ENCODE results near the gene TP53TG5.

Gene TP53TG5

DNA sequence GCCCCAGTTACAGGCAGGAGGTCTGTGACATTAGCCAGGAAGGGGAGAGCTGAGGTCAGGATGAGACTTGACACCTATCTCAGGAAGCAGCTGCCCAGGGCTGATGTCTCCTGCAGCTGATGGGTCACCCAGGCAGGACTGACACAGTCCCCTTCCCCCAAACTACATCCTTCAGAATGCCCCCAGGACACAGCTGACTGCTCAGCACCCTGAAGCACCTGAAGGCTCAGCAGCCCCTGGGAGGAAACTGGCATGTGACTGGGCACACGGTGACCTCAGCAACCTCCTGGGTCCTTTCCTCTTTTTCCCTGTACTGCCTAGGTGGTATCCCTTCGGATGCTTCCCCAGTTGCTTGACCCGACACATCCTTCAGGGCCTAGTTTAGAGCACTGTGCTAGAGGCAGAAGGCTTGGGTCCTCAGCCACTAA is 31.8 kb downstream of the TP53TG5 start:
- peak in 1 of 3 experiments; percentile 9 for DNase-seq (ENCODE audit: low read depth in 3 of 3)

DNA sequence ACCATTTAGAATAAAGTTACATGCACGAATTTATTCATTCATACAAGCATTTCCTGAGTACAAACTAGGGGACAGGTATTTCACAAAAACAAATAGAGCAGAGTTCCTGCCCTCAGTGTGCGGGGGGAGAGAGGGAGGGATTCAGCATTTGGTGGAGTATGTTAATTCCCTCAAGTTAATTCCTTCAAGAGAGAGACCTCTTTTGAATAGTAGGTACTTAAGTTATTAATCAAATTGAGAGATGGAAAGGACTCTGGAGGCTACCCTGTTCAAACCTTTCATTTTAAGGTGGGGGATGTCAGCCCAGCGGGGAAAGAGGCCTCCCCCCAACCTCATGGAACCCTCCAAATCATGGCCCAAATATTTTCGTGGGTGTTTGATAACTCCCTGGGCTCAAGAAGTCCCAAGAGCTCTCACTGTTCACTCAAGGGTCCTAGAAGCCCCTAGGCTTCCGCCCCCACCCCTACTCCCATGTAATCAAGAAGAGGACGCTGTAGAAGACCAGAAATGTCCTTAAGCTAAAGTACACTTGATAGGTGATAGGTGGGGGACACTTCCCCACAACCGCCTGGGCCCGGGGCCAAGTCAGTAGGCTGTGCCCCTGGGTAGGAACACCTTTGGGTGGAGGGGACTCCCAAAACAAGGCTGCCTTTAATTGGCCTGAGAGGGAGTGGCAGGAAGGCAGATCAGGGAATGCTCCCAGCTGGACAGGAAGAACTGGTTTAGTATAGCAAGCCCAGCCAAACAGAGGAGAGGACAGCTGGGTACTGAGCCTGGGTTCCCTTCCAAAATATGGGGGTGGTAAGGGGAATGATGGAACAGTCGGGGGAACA is 32.8 kb downstream of the TP53TG5 start:
- DNase-seq (ENCODE audit: low read depth in 3 of 3), result no peak

DNA sequence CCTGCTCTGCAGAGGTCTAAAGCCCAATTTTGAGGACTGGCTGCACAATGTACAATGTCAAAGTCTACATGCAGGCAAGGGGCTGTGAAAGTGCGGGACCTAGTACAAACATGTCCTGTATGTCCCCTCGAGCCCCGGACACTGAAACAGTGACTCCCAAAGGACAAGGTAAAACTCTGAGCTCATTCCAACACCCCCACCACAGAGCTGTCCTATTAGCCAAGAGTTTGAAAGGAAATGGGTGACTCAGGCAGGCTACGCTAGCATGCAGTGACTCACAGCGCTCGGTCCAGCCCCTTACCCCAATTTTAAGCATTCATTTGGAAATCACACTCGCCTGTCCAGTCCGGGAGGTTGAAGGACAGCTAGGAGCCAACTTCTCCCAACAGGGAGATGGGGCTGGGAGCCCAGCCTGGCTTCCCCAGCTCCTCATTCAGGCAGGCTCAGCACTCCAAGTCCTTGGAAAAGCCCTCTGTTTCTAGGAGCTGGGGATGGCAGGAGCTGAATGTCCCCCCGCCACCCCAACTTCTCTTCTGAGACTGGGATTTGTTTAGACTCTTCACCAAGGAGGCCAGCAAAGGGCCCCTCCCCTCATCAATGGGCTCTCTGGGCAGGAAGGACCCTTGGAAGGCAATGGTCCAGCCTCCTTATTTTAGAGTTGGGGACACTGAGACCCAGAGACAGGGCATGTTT is 33.8 kb downstream of the TP53TG5 start:
- DNase-seq (ENCODE audit: low read depth in 3 of 3), result no peak

DNA sequence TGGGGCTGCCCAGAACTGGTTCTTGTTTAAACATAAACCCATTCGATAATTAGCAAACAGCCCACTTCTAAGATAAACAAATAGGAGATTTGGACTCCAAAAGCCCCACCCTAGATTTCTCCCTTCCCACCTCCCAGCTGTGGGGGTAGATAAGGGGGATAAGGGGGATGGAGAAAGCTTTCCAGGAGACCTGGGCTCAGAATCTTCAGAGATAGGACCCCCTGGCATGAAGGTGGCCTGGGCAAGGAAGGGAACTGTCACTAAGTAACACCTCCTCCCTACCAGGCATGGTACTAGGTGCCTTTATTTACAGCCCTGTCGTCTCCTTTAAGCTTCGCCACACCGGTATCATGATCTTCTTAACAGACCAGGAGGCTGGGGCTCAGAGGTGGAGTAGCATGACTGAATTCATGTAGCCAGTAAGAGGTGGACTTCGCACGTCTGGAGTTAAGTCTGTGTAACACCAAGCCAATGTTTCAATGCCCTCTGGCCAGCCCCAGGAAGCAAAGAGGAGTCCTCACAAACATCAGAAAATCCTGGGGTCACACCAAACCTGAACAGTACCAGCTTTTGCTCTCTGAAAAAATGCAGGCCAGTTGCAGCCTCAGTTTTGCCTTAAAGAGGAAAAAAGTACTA is 34.5 kb downstream of the TP53TG5 start:
- no peak for DNase-seq (ENCODE audit: low read depth in 3 of 3)

DNA sequence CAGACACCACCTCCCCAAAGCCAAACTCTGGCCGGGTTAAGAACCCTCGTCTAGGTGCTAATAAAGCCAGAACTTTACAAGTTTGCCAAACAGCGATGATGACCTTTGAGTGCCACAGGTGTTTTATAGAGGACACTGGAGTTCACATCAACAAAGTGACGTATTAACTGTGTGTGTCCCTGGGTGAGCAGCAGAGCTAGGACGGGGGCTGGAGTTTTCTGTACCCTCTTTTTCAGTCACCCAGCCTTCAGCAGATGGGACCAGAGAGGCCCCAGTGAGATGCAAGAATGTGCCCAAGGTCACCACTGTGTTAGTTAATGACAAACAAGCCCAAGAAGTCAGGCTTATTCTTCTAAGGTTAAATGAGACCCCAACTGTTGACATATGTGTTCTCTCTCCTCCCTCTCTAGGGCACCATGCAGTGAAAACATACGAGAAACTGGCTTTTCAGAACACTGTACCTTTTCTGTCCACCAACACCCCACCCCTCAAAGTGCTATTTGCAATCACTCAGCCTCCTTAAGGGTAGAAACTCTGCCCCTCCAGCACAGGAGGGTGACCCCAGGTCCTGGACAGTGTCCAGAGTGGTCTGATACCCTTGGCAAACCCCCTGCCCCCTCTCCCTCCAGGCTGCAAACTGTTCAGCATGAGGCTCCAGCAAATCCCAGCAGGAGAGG is 35.1 kb downstream of the TP53TG5 start:
- DNase-seq (ENCODE audit: low read depth in 3 of 3), result no peak

DNA sequence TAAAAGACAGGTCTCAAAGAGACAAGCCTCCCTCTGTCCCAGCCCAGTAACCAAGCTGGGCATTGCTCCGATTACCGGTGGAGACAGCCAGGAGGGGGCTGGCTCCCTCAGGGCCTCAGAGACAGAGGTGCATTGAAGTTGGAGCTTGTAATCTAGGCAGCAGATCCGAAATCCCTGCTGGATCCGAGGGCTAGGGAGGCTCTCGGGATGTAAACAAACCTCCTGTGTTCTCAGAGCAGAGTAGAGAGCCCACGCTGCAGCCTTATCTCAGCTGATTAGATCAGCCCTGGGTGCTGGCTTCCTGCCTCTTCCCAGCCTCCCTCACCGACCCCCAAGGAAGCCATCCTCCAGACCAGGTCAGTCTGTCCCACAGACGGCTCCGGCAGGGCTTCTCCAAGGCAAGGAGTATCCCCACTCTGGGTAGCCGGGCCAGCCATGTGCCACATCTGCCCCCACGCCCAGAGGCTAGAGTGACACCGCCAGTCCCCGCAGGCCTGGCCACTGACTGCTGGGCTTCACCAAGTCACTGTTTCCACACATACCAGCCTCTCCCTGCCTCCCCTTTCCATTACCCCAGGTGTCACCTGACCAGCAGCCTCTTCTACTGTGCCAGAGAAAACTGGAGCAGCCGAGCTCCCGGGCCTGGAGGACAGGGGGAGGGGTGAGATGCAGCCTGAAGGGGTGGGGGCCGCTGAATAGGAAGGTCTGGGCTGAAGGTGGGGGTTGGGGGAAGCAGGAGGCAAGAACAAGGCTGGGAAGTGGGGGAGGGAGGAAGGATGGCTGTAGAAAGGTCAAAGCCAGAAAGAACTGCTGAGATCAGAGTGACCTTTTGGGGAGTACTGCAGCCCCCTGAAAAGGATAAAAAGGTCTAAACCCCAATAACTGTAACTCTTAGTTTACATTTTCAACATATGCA is 35.9 kb downstream of the TP53TG5 start:
- DNase-seq (ENCODE audit: low read depth in 3 of 3), result no peak

DNA sequence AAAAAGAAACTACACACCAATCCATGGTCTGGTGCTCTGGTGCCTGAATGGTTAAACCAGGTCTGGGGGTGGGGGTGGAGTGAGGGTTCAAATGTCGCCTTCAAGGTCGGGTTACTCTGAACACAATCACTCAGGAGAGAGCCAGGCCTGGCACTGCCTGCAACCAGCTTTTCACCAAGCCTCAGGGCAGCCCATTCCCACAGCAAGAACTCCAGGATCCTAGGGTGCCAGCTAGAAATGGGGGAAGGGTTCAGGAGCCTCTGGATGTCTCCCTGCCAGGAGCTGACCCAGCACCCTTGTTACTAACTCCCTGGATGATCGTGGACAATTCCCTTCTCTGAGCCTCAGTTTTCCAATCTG is 36.6 kb downstream of the TP53TG5 start:
- DNase-seq (ENCODE audit: low read depth in 3 of 3), result no peak

DNA sequence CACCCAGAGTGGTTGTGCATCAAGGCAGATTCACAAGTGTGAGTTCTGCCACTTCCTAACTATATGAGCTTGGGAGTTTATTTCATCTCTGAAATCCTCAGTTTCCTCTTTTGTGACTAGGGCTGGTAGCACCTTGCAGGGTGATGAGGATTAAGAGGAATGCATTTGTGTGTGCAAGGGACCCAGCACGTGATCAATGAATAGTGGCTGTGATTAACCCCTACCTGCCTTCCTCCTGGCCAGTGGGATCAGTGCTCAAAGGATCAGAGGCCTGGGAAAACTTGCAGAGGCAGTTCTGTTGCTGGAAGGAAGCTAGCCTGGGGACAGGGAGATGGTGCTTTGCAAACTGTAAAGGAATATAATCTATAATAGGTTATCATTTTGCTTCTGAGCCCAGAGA is 37.2 kb downstream of the TP53TG5 start:
- no peak for DNase-seq (ENCODE audit: low read depth in 3 of 3)

DNA sequence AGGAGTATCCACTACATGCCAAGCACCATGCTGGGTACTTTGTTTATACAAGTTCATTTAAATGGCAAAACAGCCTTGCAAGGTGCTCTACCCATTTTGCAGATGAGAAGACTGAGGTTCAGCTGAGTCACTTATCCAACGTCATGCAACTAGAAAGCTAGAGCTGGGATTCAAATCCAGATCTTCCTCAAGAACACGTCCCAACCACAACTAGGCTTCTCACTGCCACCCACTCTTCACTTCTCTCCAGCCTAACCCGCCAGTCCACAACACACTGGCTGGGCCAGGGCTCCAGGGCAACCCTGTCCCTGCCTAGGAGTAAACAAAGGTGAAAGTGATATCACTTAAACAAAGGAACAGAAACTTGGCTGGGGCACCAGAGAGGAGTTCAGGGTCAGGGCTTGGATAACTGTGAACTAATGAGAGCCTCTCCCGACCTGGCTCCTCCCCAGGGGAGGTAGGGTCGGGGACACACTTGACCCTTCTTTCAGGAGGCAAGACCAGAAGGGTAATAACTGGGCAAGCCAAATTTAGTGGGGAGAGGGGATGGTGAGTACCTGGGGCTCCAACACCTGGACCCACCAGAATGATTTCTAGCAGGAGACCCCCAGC is 37.8 kb downstream of the TP53TG5 start:
- DNase-seq (ENCODE audit: low read depth in 3 of 3), result no peak

DNA sequence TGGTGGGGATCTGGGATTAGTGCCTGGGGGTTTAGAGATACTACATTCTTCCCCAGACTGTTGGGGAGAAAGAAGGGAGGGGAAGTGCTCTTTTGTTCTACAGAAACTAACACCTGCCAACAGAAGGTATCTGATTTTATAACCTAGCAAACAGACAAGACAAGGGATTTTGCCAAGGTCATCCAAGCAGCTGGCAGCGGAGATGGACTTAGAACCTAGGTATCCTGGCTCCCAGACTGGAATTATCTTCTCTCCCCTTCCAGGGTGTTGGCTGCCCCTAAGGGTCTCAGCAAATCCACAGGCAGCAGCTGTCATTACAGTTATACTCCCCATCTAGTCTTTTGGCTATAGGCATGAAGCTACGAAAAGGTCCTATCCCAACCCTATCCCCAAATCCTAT is 38.3 kb downstream of the TP53TG5 start:
- no peak for DNase-seq (ENCODE audit: low read depth in 3 of 3)

DNA sequence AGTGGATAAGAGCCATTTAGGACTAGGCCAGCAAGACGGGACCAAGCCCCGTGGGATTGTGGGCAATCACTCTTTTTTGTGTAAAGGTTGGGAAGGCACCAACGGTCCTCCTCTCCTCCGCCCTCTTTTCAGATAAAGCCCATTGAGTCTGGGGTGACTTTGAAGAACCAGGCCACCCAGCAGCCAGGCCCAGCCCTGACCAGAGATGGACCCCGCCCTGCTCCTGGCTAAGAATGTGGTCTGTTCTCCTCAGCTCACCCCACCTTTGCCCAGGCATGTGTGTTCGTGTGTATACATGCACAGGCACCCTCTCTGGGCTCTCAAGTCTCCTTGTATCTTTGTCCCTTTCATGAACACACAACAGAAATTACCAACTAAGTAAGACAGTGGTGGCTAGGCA is 39.0 kb downstream of the TP53TG5 start:
- DNase-seq (ENCODE audit: low read depth in 3 of 3), result no peak

DNA sequence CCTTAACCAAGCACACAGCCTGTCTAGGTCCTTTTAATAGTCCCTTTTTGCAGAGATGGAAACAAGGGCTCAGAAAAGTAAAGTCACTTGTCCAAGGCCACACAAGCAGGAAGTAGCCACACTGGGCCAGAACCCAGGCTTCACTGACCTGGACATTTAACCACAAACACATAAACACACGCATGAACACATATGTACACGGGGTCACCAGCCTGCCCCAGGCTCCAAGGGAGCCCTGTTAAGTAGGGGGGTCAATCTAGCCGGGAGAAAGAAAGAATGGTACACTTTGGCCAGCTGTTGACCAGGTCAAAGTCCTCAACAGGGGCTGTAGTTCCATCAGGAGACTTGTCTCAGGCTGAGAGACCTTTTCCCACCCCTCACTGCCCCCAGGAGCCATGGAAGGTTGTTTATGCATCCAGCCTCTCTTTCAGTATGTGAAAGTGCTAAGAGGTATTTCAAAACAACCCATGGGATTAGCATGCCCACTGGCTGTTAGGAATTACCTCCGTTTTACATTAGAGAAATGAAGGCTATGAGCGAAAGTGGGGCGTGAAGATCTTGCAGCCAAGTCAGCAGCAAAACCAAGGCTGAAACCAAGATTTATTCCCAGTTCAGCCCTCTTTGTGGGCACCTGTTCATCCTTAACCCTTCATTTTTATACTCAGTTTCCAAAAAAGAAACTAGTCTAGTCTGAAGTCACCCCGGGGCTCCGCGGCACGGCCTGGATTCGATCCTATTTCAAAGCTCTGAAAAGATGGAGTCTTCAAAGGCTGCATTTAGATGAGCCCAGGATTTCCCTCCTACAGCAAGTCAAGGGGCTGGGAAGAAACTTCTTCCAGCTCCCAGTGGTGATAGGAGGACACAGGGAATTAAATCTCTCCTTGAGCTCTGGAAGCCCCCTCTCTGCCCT is 39.7 kb downstream of the TP53TG5 start:
- DNase-seq (ENCODE audit: low read depth in 3 of 3), result no peak

DNA sequence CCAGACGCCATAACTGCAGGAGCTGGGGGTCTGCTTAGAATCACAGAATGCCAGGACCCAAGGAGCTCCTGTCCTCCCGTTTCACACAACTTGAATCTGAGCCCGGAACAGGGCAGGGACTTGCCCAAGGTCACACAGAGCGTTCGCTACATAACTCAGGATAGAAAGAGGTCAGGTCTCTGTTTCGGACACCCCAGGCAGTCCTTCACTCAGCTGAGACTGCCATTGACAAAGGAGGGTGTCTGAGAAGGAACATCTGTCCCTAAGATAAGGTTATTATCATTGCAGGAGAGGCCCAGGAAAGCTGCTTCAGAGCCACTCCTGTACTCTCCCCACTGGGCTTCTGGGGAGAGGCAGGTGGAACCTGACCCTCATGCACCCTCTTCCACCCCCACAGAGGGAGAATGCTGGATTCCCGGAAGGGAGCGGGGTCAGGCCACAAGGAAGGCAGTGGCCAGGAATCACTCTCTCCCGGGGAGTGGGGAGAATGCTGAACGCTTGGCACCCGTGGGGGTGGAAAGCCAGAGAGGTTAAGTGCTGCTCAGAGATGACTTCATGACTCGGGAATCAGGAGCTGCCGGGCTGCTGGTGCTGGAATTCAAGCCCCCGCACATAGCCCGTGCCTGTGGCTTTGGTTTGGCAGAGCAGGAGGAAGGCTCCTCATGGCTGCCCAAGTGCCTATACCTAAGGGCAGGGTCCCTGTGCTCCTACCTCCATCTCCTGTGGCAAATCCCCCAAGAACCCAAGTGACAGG is 40.6 kb downstream of the TP53TG5 start:
- DNase-seq (ENCODE audit: low read depth in 3 of 3), result no peak

DNA sequence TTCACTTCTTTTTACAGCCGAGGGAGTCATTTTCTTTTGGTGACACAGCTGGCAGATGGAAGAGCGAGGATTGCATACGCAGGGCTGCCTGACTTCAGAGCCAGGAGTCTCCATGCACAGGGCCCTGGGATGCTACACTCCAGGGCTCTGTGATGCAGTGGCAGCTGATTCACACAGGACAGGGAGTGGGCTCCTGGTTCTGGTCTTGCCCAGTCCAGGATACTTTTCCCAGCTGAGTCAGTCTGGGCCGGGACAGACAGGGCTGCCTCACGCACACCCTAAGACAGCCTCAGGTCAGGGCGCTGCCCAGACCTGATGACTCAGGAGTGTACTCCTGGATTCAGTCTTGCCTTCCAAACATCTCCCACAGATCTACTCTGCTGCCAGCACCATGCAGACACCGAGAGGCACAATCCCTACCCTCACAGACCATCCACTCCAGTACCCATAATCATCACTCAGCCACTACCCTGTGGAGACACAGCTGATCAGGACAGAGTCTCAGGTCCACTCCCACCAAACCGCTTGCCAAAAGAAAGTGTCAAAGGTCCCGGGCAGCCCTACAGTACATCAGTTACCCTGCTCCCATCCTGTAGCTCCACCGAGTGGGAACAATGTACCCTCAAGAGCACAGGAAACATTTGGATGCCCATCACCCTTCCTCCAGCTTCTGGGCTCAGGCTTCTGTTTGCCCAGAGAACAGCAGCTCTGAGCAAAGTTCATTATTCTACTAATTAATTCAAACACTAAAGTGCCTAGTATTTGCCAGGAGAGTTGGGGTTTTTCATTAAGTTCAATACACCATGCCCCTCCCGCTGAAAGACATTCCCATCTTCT is 41.4 kb downstream of the TP53TG5 start:
- no peak for DNase-seq (ENCODE audit: low read depth in 3 of 3)

DNA sequence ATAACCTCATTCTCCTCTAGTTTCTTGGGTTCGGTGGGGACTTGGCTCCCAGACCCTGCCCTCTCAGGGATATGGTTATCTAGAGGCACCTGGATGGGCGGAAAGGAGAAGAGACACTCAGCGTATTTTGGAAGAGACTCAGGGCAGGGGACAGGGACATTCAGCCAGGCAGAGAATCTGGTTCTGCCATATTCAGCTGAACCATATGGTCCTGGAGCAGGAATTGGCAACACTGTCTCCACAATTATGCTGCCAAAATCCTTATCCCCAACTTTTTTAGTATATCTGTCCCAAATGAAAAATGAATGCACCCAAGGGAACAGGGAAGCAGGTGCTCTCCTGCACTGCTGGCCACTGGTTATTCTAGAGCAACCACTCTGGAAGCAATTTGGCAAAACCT is 47.6 kb downstream of the TP53TG5 start:
- no peak for DNase-seq (ENCODE audit: low read depth in 3 of 3)

DNA sequence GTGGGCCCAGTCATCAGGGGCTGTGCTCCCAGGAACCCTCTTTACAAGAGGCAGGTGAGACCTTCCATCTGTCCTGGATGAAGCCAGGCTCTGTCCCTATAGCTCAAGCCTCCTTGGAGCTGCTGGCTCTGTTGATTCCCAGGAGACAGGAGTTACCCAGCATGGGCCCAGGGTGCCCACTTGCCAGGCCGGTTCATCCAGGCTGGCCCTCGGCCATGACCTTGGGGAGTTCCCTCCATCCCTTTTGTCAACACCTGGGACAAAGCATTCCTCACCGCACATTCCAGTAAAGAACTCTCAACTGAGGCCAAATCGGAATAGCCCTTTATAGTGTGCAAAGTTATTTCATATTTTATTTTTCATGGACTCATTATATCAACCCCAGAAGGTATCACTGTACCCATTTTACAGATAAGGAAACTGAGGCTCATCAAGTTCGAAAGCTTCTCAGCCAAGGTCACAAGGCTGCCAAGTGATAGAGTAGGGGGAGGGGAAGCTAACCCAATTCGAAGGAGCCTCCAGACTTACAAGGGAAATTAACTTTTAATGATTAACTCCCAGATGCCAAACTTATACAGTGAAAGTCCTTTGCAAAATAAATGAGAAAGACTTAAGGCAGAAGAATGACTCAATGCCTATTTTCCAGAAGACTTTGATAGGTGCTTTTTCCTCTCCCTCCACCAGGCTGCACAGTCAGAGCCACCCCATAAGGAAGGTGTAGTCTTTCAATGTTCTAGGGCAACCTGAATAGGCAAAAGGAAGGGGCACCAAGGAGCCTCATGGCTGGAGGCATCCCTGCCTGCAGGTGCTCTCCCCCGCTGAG is 48.4 kb downstream of the TP53TG5 start:
- DNase-seq (ENCODE audit: low read depth in 3 of 3), result no peak

DNA sequence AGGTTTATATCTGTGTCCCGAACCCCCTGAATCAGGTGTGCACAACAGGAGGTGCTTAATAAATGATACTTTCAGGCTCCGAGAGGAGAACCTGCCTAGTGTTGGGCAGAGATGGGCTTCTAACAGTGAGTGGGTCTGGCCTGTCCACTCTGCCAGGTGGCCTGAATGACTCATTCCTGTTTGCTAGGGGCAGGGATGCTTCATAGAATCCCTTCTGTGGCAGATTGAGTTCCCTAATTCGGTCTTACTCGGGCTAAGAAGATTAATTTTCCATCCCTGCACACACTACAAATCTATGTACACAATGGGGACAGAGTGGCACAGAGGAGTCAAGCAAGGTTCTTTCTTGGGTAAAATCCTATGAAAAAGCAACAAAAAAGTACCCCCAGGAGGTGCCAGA is 49.7 kb downstream of the TP53TG5 start:
- no peak for DNase-seq (ENCODE audit: low read depth in 3 of 3)
